EH (cell line): ENCODE measurements around the gene TMCC3.
A peak's percentile ranks its signal among the peaks of the same experiment; 100 is the strongest.
"Not testable (repeated sequence)": the region's sequence is repeated elsewhere in the genome, so short reads cannot be mapped to it uniquely, and the experiment has no call there.

Experiments
- DNase-seq: peaks from one replicate; pipeline ENCODE4 v3.0.0-alpha.2; 2015; ENCODE audit warnings: low read depth

TMCC3 gene

DNA sequence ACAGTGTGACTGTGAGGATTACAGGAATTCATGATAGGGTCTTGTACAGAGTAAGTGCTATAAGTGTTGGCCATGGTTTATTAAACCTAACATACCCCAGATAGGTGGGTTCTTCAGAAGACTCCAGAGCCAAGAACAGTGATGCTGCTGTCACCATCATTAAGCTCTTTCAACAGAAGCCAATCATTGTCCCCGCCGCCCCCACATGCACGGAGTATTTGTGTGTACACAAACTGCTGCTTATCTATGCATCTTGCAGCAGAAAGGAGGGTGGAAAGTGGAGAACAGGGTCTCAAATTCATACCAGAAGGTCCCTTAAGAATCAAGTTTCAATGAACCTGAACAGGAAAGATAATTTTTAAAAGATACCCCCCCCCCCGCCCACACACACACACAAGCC, 51.2 kb downstream of the TMCC3 start:
- no peak for DNase-seq

DNA sequence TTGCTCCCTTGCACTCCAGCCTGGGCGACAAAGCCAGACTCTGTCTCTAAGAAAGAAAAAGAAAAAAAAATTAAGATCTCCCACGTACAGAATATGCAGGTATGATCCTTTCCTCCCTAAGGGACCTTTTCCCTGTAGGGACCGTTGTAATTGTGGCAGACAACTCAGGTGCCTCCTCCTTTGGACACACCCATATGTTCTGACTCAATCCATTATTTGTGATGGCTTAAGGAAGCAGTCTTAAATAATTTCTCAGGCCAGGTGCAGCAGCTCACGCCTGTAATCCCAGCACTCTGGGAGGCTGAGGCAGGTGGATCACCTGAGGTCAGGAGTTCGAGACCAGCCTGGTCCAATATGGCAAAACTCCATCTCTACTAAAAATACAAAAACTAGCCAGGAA, 53.1 kb downstream of the TMCC3 start:
- DNase-seq, result no peak

DNA sequence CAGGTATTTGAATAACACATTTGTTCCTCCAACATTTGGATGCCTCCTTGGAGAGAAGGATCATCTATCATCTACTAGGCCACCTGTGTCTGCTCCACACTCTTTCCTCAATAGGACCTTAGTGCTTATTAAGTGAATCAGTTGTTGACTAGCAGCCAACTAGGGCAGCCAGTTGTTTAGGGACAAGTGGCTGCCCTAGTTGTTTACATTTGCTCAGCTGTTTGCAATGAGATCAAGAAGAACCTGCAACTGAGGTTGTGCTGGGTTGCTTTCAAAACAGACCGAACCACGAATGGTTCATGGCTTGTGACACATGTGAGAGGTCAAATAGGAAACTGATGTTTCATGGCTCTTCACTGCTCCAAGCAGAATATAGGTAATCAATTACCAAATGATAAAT, 53.8 kb downstream of the TMCC3 start:
- DNase-seq, result no peak

DNA sequence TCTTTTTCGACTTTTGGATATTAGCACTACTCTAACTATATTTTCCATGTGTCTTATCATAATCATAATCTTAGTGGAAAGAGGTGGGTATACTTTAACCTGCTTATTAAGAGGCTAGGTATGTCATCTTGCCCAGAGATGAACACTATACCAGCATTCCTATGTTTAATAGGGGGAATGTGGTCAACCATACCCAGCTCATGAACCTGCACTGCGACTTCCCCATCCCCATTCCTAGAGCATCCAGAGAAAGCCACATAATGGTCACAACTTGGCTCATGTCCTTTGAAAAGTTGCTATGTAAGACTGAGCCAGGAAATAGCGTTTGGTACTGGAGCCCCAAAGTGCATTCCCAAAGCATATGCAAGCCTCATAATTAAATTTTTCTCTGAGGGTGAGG, 55.2 kb downstream of the TMCC3 start:
- no peak for DNase-seq

DNA sequence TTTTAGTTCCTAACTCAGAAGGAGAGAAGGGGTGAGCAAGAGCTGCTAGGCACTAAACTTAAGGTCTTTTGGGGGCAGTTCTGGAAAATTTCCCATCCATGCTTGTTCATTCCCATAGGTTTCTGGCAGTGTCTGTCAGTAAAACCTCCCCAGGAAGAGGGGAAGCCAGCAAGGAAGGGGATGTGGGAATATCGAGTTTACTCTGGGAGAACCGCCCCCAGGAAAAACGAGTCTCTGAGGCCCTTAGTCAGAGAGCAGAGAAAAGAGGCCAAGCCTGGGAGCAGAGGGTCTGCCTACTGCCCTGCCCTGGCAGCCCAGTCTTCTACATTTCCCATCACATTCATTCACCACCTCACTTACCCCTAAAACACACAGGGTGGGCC, 55.9 kb downstream of the TMCC3 start:
- no peak for DNase-seq

DNA sequence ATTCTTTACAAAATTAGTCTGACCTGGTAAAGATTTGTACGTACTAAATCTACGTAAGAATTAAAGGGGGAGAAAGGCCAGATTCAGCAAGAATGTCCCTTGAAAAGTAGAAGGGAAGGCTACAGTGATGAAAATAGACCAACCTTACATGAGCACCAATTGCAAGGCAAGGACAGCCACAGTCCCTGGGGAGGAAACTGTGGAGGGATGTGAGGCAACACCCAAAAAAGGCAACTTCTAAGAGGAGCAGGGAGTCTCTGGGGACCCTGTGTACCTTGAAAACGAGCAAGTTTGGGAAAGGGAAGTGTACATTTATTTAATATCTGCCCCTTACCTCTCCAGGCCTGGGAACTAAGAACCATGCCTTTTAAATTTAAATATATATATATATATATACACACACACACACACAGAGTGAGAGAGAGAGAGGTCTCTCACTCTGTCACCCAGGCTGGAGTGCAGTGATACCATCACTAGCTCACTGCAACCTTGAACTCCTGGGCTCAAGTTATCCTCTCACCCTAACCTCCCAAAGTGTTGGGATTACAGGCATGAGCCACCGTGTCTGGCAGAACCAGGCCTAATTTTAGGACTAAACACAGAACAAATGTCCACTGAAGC, 56.4 kb downstream of the TMCC3 start:
- no peak for DNase-seq

DNA sequence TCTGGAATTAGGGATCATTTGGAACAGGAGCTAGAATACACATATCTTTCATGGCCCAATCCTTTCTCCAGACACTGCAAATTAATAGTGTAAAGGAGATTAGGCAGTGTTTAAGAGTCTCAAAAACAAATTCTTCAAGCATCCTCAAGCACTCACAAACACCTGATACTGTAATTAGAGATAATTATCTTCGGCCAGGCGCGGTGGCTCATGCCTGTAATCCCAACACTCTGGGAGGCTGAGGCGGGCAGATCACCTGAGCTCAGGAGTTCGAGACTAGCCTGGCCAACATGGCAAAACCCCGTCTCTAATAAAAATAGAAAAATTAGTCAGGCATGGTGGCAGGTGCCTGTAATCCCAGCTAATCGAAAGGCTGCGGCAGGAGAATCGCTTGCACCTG, 57.6 kb downstream of the TMCC3 start:
- not testable (repeated sequence) for DNase-seq

DNA sequence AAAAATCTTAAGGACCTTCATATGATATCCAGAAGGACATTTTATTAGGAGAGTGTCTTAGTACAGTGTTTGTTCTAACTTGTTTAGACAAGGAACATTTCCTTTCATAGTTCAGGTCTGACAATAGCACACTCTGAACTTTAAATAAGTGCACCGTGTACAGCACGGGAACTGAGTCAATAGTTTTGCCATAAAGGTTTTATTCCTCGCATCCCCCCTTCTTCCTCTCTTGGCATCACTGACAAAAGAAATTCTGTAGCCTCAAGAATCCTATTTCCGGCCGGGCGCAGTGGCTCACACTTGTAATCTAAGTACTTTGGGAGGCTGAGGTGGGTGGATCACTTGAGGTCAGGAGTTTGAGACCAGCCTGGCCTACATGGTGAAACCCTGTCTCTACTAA, 58.3 kb downstream of the TMCC3 start:
- no peak for DNase-seq

DNA sequence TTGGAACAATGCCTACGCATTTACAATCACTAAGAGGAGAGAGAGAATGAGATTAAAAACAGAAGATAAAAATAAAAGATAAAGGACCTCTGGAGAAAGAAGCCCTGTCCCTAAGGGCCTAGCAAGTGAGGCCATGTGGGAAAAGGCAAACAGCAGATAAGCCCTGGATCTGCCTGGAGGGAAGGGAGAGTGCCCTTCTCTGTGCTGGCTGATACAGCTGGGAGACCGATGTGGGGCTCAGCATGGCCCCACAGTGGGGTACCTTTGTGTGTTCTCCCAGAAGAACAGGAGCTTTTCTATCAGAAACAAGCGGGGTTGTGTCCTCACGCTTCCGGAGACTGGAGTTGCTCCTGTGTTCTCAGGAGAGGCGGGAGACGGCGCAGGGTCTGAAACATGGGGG, 59.9 kb downstream of the TMCC3 start:
- DNase-seq, result no peak

DNA sequence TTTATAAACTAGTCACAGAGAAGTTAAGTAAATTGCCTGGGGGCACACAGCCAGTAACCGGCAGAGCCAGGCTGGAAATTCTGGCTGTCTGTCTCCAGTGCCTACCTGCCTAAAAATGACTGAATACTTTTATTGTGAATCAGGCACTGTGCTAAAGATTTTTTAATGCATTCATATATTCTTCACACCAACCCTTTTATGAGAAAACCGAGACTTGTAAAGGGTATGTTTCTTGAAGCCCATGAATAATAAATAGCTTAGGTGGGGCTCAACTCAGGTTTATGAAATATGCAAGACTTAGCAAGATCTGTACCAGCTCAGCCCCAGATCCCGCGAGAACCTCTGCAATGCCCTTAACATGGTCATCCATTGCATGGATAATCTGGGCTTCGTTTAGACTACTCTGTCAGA, 60.8 kb downstream of the TMCC3 start:
- DNase-seq, result no peak

DNA sequence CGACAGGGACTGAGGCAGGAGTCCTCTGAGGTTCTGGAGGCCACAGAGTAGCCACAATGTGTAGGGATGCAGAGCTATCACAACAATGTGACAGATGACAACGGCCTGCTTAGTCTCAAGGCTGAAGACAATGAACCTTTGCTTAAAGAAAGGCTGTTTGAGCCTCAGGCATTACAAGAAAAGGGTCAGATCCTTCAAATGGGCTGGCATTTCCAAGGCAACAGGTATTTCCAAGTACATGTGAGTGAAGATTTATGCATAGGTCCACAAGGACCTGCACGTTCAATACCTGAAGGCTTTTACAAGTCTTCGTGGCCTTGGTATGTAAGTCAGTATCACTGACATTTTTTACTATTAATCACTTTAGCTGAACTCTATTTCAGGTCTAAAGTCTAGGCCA, 62.0 kb downstream of the TMCC3 start:
- DNase-seq, result no peak

DNA sequence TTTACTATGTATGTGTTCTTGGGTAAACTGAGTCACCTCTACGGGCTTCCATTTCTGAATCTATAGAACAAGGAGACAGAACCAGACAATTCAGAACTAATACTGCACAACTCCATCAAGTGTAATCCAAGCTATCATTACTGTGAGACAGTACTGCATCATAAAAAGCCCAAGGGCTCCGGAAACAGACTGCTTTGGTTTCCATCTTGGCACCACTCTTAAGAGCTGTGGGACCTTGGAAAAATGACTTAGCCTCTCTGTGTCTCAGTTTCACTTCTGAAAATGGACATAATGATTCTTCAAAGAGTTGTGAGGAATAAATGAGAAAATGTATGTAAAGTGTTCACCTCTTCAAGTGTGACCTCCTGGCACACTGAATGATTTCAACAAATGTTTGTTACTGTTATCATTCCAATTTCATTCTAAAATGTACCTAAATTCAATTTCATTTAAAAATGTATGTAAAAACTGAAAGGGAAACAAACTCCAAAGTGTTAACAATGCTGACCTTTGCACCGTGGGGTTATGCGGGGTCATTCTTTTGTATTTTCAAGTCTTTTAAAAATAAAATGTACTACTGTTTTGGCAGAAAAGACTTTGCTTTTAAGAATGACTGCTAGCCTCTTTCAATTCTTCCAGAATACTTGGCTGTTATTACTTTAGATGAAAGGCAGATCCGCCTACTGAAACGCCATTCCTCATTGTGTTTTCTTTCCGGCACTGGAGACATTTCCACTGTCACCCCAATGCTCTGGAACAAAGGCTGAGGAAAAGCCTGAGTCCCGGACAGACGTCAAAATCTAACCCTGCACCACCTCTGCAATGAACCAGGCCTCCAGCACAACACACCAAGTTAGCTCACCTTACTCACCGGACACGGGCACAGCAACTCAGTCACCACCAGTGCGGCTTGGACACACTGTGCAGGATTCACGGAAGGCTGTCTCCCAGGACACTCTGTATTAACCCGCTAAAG, 62.8 kb downstream of the TMCC3 start:
- no peak for DNase-seq

DNA sequence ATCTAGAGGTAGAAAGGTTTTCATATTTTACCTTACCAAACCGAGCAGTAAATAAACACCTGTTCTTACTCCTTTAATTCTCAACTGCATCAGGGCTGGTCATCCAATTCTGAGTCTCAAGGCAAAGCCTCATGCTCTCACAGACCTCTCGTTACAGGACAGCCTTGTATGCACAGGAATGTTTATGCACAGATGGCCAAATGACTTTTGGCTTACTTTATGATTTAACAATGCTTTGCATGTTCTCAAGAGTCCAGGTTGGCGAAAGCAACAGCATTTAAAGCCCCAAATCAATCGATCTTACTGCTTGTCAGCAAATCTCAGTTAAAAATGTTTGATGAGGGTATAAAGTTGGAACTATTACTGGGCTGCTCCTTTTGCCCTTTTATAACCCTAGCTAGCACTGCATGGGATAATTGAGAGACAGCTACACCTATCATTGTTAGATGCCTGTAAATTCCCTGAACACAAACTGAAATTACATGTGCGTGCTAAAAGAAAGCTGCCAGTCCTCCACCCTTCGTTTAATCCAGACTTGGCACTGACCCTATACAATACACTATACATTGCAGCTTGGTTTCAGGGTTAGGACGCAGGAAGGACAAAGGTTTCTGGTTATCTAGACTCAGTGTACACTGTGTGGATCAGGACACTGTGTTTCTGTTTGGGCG, 63.6 kb downstream of the TMCC3 start:
- no peak for DNase-seq

DNA sequence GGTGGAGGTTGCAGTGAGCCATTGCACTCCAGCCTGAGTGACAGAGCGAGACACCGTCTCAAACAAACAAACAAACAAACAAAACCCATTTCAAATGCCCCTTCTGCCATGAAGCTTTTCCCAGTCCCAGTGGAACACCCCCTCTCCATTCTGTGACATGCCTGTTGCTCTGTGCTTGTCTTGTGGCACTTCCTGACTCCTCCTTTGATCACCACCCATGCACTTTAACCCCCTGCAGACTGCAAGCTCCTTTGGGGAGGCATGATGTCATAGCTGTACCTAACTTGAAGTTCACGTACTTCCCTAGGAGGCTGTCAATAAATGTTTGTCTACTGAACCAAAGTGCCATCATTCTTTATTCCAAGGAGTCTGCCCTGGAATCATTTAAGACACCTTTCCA, 64.7 kb downstream of the TMCC3 start:
- no peak for DNase-seq

DNA sequence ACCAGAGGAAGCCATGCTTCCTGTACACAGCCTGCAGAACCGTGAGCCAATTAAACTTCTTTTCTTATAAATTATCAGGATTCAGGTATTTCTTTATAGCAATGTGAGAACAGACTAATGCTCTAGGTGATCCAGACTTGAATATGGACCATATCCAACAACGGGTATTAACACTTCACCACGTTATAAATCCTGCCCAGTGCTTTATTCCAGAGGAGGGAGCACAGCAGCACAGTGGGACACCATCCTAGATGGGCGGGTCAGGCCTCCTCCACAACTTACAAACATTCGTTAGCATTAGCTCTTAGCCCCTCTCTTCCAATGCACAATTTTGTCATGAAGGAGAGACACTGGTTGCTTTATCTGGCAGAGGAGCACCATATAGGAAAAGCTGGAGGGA, 66.0 kb downstream of the TMCC3 start:
- no peak for DNase-seq

DNA sequence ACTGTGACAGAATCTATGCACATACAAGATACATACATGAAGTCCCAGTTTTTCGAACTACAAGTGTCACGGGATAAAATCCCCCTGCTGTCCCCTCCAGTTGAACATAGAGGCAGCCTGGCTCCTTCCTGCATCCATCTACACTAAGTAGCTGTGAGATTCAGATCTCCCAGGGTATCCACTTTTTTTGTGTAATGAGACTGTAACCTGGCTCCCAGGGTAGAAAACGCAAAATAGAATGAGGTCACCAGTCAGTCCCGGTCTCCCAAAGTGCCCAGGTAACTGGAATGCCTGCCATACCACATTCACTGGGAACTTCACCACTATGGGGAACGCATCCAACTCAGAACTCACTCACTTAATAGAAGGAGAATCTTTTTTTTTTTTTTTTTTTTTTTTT, 67.8 kb downstream of the TMCC3 start:
- DNase-seq, result no peak

DNA sequence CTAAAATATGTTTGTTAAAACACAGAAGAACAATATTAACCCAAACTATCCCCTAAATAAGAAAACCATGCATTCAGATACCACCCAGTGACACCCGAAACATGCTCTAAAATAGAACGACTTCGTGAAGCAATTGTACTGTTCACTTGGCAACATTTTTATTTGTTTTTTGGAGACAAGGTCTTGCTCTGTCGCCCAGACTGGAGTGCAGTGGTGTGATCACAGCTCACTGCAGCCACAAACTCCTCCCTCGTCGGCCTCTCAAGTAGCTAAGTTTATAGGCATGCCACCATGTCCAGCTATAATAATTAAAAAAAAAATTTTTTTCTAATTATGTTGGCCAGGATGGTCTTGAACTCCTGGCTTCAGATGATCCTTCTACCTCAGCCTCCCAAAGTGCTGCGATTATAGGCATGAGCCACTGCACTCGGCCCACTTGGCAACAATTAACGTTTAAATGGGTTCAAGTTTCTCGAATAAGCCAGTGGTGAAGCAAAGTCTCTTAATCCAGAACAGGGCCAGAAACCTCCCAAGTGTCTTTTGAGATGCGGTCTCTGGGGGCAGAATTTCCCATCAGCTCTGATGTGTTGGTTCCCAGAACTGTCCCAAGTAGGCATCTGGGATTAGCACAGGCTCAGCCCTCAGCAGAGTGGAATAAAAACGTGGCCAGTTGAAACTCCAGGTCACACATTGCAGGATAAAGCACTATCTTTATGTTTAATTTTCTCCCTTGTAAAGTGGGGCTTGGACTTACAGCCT, 74.5 kb downstream of the TMCC3 start:
- no peak for DNase-seq

DNA sequence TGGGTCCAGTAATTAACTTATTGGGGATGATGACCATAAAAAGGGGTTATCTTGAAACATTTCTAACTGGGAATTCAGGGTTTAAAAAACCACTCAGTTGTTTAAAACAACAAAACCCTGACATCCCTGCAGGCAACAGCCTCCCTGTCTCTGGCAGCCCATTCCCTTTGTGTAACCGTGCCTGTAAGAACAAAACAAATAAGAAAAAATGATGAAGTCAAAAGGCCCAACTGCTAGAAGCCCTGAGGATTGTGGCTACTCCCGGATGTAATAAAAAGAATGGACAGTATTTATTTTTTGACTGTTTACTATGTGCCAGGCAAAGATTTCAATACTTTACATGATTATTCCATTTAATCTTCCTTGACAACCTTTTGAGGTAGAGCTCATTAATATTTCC, 75.3 kb downstream of the TMCC3 start:
- no peak for DNase-seq

DNA sequence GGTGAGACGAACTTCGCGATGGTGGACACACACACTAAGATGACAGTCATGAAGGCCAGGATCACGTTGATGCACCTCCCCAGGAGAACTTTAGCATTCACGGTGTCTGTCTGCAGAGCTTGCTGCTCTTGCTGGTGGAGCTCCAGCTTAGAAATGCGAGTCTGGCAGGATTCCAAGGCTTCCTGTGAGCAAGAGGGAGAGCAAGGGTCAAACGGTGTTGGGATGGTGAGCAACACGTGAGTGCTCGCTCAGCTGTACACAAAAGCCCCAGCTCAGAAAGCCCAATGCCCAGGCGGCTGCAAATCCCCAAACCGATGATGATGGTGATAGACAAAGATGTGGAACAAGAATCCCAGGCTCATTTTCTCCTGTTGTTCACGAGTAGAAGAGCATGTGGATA, 78.8 kb downstream of the TMCC3 start:
- peak; percentile 12 for DNase-seq

DNA sequence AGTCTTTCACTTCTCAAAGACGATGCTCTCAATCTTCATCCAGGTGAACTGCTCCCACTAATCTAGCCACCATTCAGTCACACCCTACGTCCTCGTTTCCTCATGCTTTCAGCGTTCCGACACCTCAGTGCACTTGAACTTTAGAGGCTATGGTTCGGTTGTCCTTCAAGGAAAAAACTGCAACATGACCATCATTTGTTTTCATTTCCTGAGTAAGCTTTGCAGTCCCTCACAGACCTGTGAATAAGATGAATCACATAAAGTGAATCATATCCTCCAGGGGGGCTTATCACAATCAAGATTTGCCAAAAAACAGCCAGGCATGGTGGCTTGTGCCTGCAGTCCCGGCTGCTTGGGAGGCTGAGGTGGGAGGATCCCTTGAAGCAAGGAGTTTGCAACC, 80.2 kb downstream of the TMCC3 start:
- peak; percentile 7 for DNase-seq

DNA sequence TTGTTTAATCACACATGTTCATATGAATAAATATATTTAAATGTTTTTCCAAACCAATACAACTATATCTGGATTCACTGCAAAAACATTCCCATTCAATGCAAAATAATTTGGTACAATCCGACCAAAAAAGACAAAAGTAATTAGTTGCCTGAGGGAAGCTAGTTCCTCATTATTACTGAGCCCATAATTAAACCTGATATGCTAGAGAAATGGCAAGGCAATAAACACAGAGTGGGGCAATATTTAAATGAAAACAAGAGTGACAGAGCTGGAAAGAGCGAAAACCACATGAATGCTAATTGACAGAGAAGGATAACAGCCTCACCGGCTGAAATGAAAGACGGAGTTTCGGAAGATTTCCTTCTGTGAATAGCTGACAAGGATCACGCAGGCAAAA, 82.6 kb downstream of the TMCC3 start:
- DNase-seq, result no peak

DNA sequence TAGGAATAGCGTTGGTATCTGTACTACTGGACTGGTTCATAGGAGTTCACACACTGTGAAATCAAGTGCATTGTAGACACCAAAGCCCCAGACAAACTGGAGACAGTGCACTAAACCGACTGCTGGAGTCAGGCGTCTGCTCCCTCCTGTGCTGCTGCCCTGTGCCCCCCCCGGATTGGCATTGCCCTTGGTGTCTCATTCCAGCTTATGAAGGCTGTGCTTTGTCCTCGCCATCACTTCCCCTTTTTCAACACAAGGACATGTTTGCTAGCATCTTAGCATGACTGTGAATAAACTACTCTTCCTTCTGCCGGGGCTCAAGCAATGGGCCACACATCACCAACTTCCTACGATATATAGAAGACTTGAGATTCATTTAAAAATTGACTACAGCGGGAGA, 84.0 kb downstream of the TMCC3 start:
- no peak for DNase-seq
